Endothelial cell of umbilical vein (primary cell): Measurements from ENCODE around the gene ARHGEF17. TPM values are rescaled to one million over a fixed set of nuclear protein-coding genes. Genes with fewer than 3 reads are reported as not detected.

Experiments used
- BruUV-seq: library from RNA; stranded (reverse); fragments of 400-500 nt; replicated peaks from 2 replicates; lab custom pipeline; 2021; lab: Mats Ljungman, UMichigan
- CTCF ChIA-PET: fragments of 300-600, 350-600 bp; sonication (Branson Sonifier 250); formaldehyde crosslinking; loops from one replicate; lab custom pipeline; 2021; ENCODE audit warnings: antibody characterized with exemption, inconsistent platforms; lab: Charles Lee
- POLR2A ChIA-PET: fragments of 300-600, 350-600 bp; sonication (Branson Sonifier 250); formaldehyde crosslinking; loops from one replicate; lab custom pipeline; 2021; ENCODE audit warnings: antibody characterized with exemption, inconsistent platforms; lab: Charles Lee
- DNase-seq: peaks from one replicate; pipeline ENCODE4 v3.0.0-alpha.2; 2011; ENCODE audit warnings: low read depth, low spot score
- FAIRE-seq: peaks from 2 replicates; lab custom pipeline; 2011; peaks lifted over from hg19 to GRCh38; lab: Jason Lieb, UNC
- H2AFZ ChIP-seq: 2 replicates; pipeline ENCODE4 v1.6.0; 2012; ENCODE audit warnings: low read depth, low read length, control low read depth, inconsistent platforms
- H3K27ac ChIP-seq: 2 replicates; pipeline ENCODE4 v1.5.1; 2011; ENCODE audit warnings: low read depth, mild to moderate bottlenecking, control low read depth, low read length, moderate library complexity; ENCODE audit not compliant: insufficient read depth
- H3K27me3 ChIP-seq, 2 experiments: 2 replicates each; pipeline versions ENCODE4 v1.6.0 to v1.6.1; 2011; ENCODE audit warnings: low read length in 2 of 2, mixed read lengths in 1 of 2; ENCODE audit not compliant: control insufficient read depth in 2 of 2, insufficient read depth in 2 of 2
- H3K36me3 ChIP-seq, 2 experiments: 2 replicates in 1 of 2; 3 replicates in 1 of 2; pipeline ENCODE4 v1.5.1; 2011; ENCODE audit warnings: low read length in 2 of 2, mild to moderate bottlenecking in 1 of 2, moderate library complexity in 1 of 2; ENCODE audit not compliant: control insufficient read depth in 2 of 2, insufficient read depth in 2 of 2; ENCODE audit errors: extremely low read depth in 1 of 2
- H3K4me1 ChIP-seq: 3 replicates; pipeline ENCODE4 v1.5.1; 2011; ENCODE audit warnings: mild to moderate bottlenecking, low read length; ENCODE audit not compliant: control insufficient read depth, insufficient read depth; ENCODE audit errors: extremely low read depth
- H3K4me2 ChIP-seq: 2 replicates; pipeline ENCODE4 v1.6.1; 2011; ENCODE audit warnings: low read length, control low read depth, mixed read lengths; ENCODE audit not compliant: insufficient read depth
- H3K4me3 ChIP-seq, 3 experiments: fragments of 200-600 bp in 1 of 3; sonication (generic), shearing (Covaris generic) in 1 of 3; replicated peaks in 1 of 3; 2 replicates each; pipeline ENCODE4 v1.5.1; 2011 to 2016; ENCODE audit warnings: control low read depth in 3 of 3, low read length in 3 of 3, mild to moderate bottlenecking in 2 of 3, inconsistent platforms in 1 of 3, low read depth in 1 of 3, moderate library complexity in 1 of 3; ENCODE audit not compliant: insufficient read depth in 1 of 3
- H3K79me2 ChIP-seq: 2 replicates; pipeline ENCODE4 v1.6.0; 2012; ENCODE audit warnings: low read length, inconsistent platforms; ENCODE audit not compliant: control insufficient read depth, insufficient read depth
- H3K9ac ChIP-seq: replicated peaks from 2 replicates; pipeline ENCODE3; 2011; ENCODE audit warnings: low read length, control low read depth; ENCODE audit not compliant: insufficient read depth; ENCODE audit errors: extremely low read depth
- H3K9me1 ChIP-seq: replicated peaks from 3 replicates; pipeline ENCODE4 v1.6.0; 2011; ENCODE audit warnings: mild to moderate bottlenecking, low read length; ENCODE audit not compliant: control insufficient read depth, insufficient read depth; ENCODE audit errors: extremely low read depth
- H3K9me3 ChIP-seq: replicated peaks from 2 replicates; pipeline ENCODE4 v1.5.1; 2012; ENCODE audit warnings: low read length, inconsistent platforms; ENCODE audit not compliant: control insufficient read depth, insufficient read depth
- H4K20me1 ChIP-seq: replicated peaks from 2 replicates; pipeline ENCODE3; 2011; ENCODE audit warnings: mild to moderate bottlenecking, low read length; ENCODE audit not compliant: control insufficient read depth, insufficient read depth; ENCODE audit errors: extremely low read depth
- EZH2 ChIP-seq: IDR thresholded peaks from 2 replicates; pipeline ENCODE4 v1.6.1; 2012; ENCODE audit warnings: borderline replicate concordance, low read depth, mild to moderate bottlenecking, moderate library complexity, low read length, inconsistent platforms; ENCODE audit not compliant: severe bottlenecking
- FOS ChIP-seq: IDR thresholded peaks from 2 replicates; pipeline ENCODE4 v1.6.1; 2011; ENCODE audit warnings: mild to moderate bottlenecking, low read length, moderate library complexity, borderline replicate concordance; ENCODE audit not compliant: insufficient read depth
- JUN ChIP-seq: IDR thresholded peaks from 2 replicates; pipeline ENCODE4 v1.6.1; 2011; ENCODE audit warnings: borderline replicate concordance, low read depth; ENCODE audit not compliant: insufficient read length, insufficient read depth
- POLR2A ChIP-seq: IDR thresholded peaks from 2 replicates; pipeline ENCODE4 v1.6.1; 2012; ENCODE audit warnings: low read depth, mild to moderate bottlenecking, control low read depth, low read length
- dilution Hi-C: fragments of 300-500 bp; cut with MboI; formaldehyde crosslinking; loops from one replicate; pipeline ENCODE4 v1.15.0; 2019; ENCODE audit warnings: low sequenced_read_pairs; ENCODE audit not compliant: extremely low pct_ligation_motif_present
- intact Hi-C: fragments of 100-400 bp; cut with micrococcal nuclease; formaldehyde crosslinking; loops from one replicate; pipeline ENCODE4 v1.10.0; 2022
- polyA plus RNA-seq, 4 experiments: library from polyadenylated mRNA; depleted of rRNA in 3 of 4; stranded (reverse) in 3 of 4; unstranded in 1 of 4; fragments of >200 nt; gene quantifications; 2 replicates each; pipeline versions ENCODE4 v1.2.1 to v1.2.3, GENCODE V29; 2011 to 2012; ENCODE audit warnings: missing spikeins in 1 of 4
- total RNA-seq: library from RNA; stranded (reverse); gene quantifications from 2 replicates; pipeline ENCODE4 v1.2.3, GENCODE V29; 2021
- TF ChIP-seq, protein P1 (sequence below): IDR thresholded peaks from 2 replicates; pipeline ENCODE4 v1.6.1; 2011; ENCODE audit not compliant: insufficient read depth, insufficient read length
- TF ChIP-seq, protein P2 (sequence below), 2 donors: IDR thresholded peaks; 1 replicate in 1 of 2; 2 replicates in 1 of 2; pipeline ENCODE4 v1.5.1; 2011; ENCODE audit warnings: low read length in 2 of 2, mild to moderate bottlenecking in 2 of 2, moderate library complexity in 2 of 2, control low read depth in 1 of 2, inconsistent platforms in 1 of 2, low read depth in 1 of 2; ENCODE audit not compliant: insufficient read depth in 1 of 2; ENCODE audit errors: extremely low read depth in 1 of 2

Gene ARHGEF17
- total and polyA plus RNA-seq, 2 donors (not counting 3 experiments of a cell fraction or from before 2014, with no cell fraction given) = 74.9 to 89.9 TPM

DNA sequence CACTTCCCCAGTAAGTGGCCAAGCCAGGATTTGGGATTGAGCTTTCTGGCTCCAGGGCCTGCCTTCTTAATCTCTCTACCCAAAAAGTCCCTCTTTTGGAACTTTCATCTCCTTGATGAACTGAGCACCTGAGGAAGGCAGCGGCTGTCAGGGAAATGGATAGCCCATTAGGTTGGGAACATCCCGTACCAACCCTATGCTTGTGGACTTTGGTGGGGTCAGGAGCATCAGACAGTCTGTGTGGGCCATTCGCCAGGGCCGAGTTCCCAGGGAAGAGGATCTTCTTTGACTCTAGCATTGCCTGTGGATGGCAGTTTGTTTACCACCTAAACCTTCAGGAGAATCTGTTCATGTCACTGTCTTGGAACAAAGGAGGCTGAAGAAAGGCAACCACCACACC, 30.2 kb downstream of the ARHGEF17 start:
- H3K4me1 ChIP-seq = peaks cover 26% of the 10 kb centered on the region
- no peaks in the 10 kb centered on the region for H3K9me1 ChIP-seq
- H4K20me1 ChIP-seq = no peaks in the 10 kb centered on the region
- POLR2A ChIA-PET = no interaction called here
- no peak for TF ChIP-seq EZH2
- H3K27ac ChIP-seq = no peak overlapping the region
- H3K9ac ChIP-seq = no peak overlapping the region
- no TSS peak for BruUV-seq
- no peak overlapping the region for H3K4me3 ChIP-seq
- intact Hi-C loops (no loop called here), dilution Hi-C loops (no loop called here)
- no peaks in the 10 kb centered on the region for H3K9me3 ChIP-seq
- no peak for DNase-seq
- no peaks in the 10 kb centered on the region for H3K79me2 ChIP-seq
- H3K36me3 ChIP-seq = peaks cover 0 to 6% of the 10 kb centered on the region in 2 experiments
- H3K4me2 ChIP-seq = no peak overlapping the region
- no peaks in the 10 kb centered on the region for H3K27me3 ChIP-seq
- no peak for FAIRE-seq
- CTCF ChIA-PET = interaction anchor here (1.2 to 6.5 kb wide), 4 partner anchors 12 to 49 kb away, joined by 3 to 455 read pairs (median 38); partner anchors contain the start of gene ARHGEF17
- no peak overlapping the region for H2AFZ ChIP-seq

DNA sequence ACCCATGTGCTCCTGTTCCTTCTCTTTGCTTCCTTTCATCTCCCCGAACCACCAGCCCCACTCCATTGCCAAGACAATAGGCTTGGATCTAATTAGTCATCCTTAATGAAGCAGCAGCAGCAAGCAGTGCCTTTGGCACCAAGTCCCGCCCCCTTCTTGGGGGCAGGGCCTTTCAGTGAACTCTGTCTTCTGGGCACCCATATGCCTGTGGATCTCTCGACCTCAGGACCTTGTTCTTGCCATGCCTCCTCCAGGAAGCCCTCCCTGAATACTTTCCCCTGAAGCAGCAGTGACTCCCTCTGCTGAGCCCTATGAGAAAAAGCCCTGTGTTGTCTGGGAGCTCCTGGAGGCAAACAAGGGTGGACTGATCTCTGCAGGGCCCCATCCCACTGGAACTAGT, 32.1 kb downstream of the ARHGEF17 start:
- Histone ChIP-seq H3K4me3 (no peak overlapping the region), H2AFZ (no peak overlapping the region), H3K9me3 (no peaks in the 10 kb centered on the region), H3K27me3 (no peaks in the 10 kb centered on the region), H4K20me1 (no peaks in the 10 kb centered on the region), H3K9ac (no peak overlapping the region), H3K4me2 (no peak overlapping the region), H3K79me2 (no peaks in the 10 kb centered on the region), H3K9me1 (no peaks in the 10 kb centered on the region), H3K4me1 (peaks cover 7% of the 10 kb centered on the region), H3K36me3 (peaks cover 0 to 6% of the 10 kb centered on the region in 2 experiments), H3K27ac (no peak overlapping the region)
- no TSS peak for BruUV-seq
- FAIRE-seq (no peak), DNase-seq (no peak)
- TF ChIP-seq POLR2A (no peak), FOS (no peak), JUN (no peak)
- TF ChIP-seq, protein P1, sequence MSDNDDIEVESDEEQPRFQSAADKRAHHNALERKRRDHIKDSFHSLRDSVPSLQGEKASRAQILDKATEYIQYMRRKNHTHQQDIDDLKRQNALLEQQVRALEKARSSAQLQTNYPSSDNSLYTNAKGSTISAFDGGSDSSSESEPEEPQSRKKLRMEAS = no peak
- TF ChIP-seq, protein P2, sequence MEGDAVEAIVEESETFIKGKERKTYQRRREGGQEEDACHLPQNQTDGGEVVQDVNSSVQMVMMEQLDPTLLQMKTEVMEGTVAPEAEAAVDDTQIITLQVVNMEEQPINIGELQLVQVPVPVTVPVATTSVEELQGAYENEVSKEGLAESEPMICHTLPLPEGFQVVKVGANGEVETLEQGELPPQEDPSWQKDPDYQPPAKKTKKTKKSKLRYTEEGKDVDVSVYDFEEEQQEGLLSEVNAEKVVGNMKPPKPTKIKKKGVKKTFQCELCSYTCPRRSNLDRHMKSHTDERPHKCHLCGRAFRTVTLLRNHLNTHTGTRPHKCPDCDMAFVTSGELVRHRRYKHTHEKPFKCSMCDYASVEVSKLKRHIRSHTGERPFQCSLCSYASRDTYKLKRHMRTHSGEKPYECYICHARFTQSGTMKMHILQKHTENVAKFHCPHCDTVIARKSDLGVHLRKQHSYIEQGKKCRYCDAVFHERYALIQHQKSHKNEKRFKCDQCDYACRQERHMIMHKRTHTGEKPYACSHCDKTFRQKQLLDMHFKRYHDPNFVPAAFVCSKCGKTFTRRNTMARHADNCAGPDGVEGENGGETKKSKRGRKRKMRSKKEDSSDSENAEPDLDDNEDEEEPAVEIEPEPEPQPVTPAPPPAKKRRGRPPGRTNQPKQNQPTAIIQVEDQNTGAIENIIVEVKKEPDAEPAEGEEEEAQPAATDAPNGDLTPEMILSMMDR (IDR thresholded peaks at IDR 0.05; ENCODE audit: extremely low read depth in 1 of 2, insufficient read depth in 1 of 2, low read depth in 1 of 2, low read length in 2 of 2) = no peak
- CTCF ChIA-PET = interaction anchor here (1.9 to 3.8 kb wide), 3 partner anchors 11 to 53 kb away, joined by 9 to 25 read pairs (median 11); no protein-coding TSS in a partner anchor
- POLR2A ChIA-PET = no interaction called here
- dilution Hi-C loops (no loop called here), intact Hi-C loops (no loop called here)
